T-cell (primary cell): ENCODE results near the gene ELOVL4. TPM values are rescaled to one million over a fixed set of nuclear protein-coding genes. Genes with fewer than 3 reads are reported as not detected.

Experiments used
- ATAC-seq, 4 experiments: fragments of 200-7000 bp in 3 of 4; fragments of 150-1000 bp in 1 of 4; cut with Tn5 transposase; replicated peaks in 1 of 4; 1 replicate in 3 of 4; 2 replicates in 1 of 4; pipeline ENCODE4 v1.10.0; 2021; ENCODE audit warnings: moderate library complexity in 3 of 4, mild to moderate bottlenecking in 2 of 4, moderate number of reproducible peaks in 1 of 4
- CTCF ChIA-PET, 2 donors: fragments of 300-600 bp; sonication (Branson Sonifier 250); formaldehyde crosslinking; loops; one replicate each; lab custom pipeline; 2022; ENCODE audit warnings: antibody characterized with exemption in 2 of 2; lab: Charles Lee
- POLR2A ChIA-PET, 2 donors: fragments of 300-600 bp; sonication (Branson Sonifier 250); formaldehyde crosslinking; loops; one replicate each; lab custom pipeline; 2022; ENCODE audit warnings: antibody characterized with exemption in 2 of 2; lab: Charles Lee
- DNase-seq, 35 experiments: peaks; one replicate each; pipeline versions ENCODE4 v3.0.0 to v3.0.0-alpha.2; 2013 to 2023
- H3K27ac ChIP-seq: one replicate; pipeline ENCODE4 v1.5.1; 2013; ENCODE audit warnings: low read length
- H3K27me3 ChIP-seq, 2 experiments: replicated peaks in 1 of 2; 1 replicate in 1 of 2; 2 replicates in 1 of 2; pipeline versions ENCODE4 v1.6.1 to v1.7.0; 2013; ENCODE audit warnings: low read length in 1 of 2, mixed read lengths in 1 of 2; ENCODE audit not compliant: control insufficient read depth in 2 of 2, insufficient read depth in 2 of 2; ENCODE audit errors: extremely low read depth in 1 of 2
- H3K36me3 ChIP-seq, 2 donors: 1 replicate in 1 of 2; 2 replicates in 1 of 2; pipeline versions ENCODE4 v1.6.1 to v1.7.0; 2013; ENCODE audit warnings: low read length in 1 of 2; ENCODE audit not compliant: control insufficient read depth in 2 of 2, insufficient read depth in 1 of 2; ENCODE audit errors: extremely low read depth in 1 of 2
- H3K4me1 ChIP-seq, 2 experiments: 1 replicate in 1 of 2; 2 replicates in 1 of 2; pipeline versions ENCODE4 v1.6.1 to v1.7.0; 2013; ENCODE audit warnings: low read length in 2 of 2, mixed read lengths in 1 of 2; ENCODE audit not compliant: insufficient read depth in 2 of 2, control insufficient read depth in 1 of 2; ENCODE audit errors: extremely low read depth in 1 of 2
- H3K4me3 ChIP-seq, 2 donors: 1 replicate in 1 of 2; 2 replicates in 1 of 2; pipeline versions ENCODE4 v1.5.1 to v1.7.0; 2013; ENCODE audit warnings: mild to moderate bottlenecking in 2 of 2, low read length in 1 of 2, moderate library complexity in 1 of 2; ENCODE audit not compliant: control insufficient read depth in 1 of 2; ENCODE audit errors: extremely low read depth in 1 of 2
- H3K9me3 ChIP-seq: 2 replicates; pipeline ENCODE4 v1.7.0; 2013
- H3K27ac Mint-ChIP-seq, 2 donors: one replicate each; pipeline ENCODE4 v1.8.0; 2020 to 2021; ENCODE audit warnings: mild to moderate bottlenecking in 2 of 2, mixed read lengths in 2 of 2
- H3K27me3 Mint-ChIP-seq, 2 donors: one replicate each; pipeline ENCODE4 v1.8.0; 2021 to 2022; ENCODE audit warnings: mixed read lengths in 2 of 2
- H3K36me3 Mint-ChIP-seq: one replicate; pipeline ENCODE4 v1.8.0; 2021; ENCODE audit warnings: mixed read lengths
- H3K4me1 Mint-ChIP-seq, 3 donors: one replicate each; pipeline ENCODE4 v1.8.0; 2020 to 2022; ENCODE audit warnings: mixed read lengths in 3 of 3, mild to moderate bottlenecking in 1 of 3
- H3K4me3 Mint-ChIP-seq, 3 donors: one replicate each; pipeline ENCODE4 v1.8.0; 2020 to 2022; ENCODE audit warnings: mild to moderate bottlenecking in 3 of 3, mixed read lengths in 3 of 3, moderate library complexity in 3 of 3
- H3K9me3 Mint-ChIP-seq, 3 donors: one replicate each; pipeline ENCODE4 v1.8.0; 2020 to 2022; ENCODE audit warnings: mixed read lengths in 3 of 3
- WGBS: methylation state at CpG from one replicate; pipeline ENCODE4 v1.1.5; 2013; ENCODE audit warnings: missing lambda C conversion rate; ENCODE audit not compliant: insufficient coverage; 5-methylcytosine and 5-hydroxymethylcytosine counted together
- total RNA-seq, 35 experiments: library from RNA in 6 of 35; stranded (reverse) in 6 of 35; fragments of 120-200 nt in 1 of 35; gene quantifications; one replicate each; pipeline versions ENCODE4 v1.2.1 to v1.2.4 and lab custom pipeline; 2013 to 2026

The ELOVL4 gene
- total RNA-seq, 5 donors from 2014 or later (not counting 1 experiment from before 2014, with no cell fraction given) = 0.58 to 2.6 (median 1.6) TPM

- Histone ChIP-seq H3K4me1 (peaks cover 0 to 7% of the 10 kb centered on the region in 2 experiments), H3K9me3 (no peaks in the 10 kb centered on the region), H3K27ac (no peak overlapping the region), H3K27me3 (no peaks in the 10 kb centered on the region), H3K36me3 (no peaks in the 10 kb centered on the region), H3K4me3 (no peak overlapping the region)
- CTCF ChIA-PET = interaction anchor here in 1 of 2 donors (0.9 kb wide), 1 partner anchor 40 kb away, joined by 3 read pairs; no protein-coding TSS in a partner anchor
- WGBS = 80% methylated on average over 1 of the region's 3 CpGs
- Mint-ChIP-seq H3K4me1 (peaks cover 0 to 12% (median 8%) of the 10 kb centered on the region in 3 donors), H3K4me3 (no peak overlapping the region), H3K27ac (no peak overlapping the region), H3K9me3 (no peaks in the 10 kb centered on the region), H3K27me3 (peaks cover 4 to 10% of the 10 kb centered on the region in 2 donors), H3K36me3 (no peaks in the 10 kb centered on the region)
- DNase-seq (no peak), ATAC-seq (no peak)
- POLR2A ChIA-PET = no interaction called here
Observed at GRCh38 chr6:79909517-79909916, 37.8 kb downstream of the ELOVL4 start.

GRCh38 chr6:79902046-79902445 lies 45.3 kb downstream of the ELOVL4 start:
- Histone ChIP-seq H3K9me3 (no peaks in the 10 kb centered on the region), H3K27ac (no peak overlapping the region), H3K4me1 (no peaks in the 10 kb centered on the region), H3K27me3 (no peaks in the 10 kb centered on the region), H3K36me3 (no peaks in the 10 kb centered on the region), H3K4me3 (no peak overlapping the region)
- ATAC-seq (no peak), DNase-seq (no peak)
- Mint-ChIP-seq H3K27ac (no peak overlapping the region), H3K4me3 (no peak overlapping the region), H3K27me3 (peaks cover 5 to 19% of the 10 kb centered on the region in 2 donors), H3K4me1 (no peaks in the 10 kb centered on the region), H3K36me3 (no peaks in the 10 kb centered on the region), H3K9me3 (no peaks in the 10 kb centered on the region)
- no CpG with 5 or more reads among the region's 2 CpGs for WGBS
- CTCF ChIA-PET = interaction anchor here in 1 of 2 donors (0.7 kb wide), 1 partner anchor 191 kb away, joined by 3 read pairs; no protein-coding TSS in a partner anchor
- POLR2A ChIA-PET = no interaction called here

GRCh38 chr6:79898076-79898475 lies 49.3 kb downstream of the ELOVL4 start:
- CTCF ChIA-PET = interaction anchor here in 1 of 2 donors (0.7 kb wide), 1 partner anchor 187 kb away, joined by 3 read pairs; no protein-coding TSS in a partner anchor
- H3K36me3 ChIP-seq = no peaks in the 10 kb centered on the region
- no peaks in the 10 kb centered on the region for H3K9me3 ChIP-seq
- WGBS = no CpG with 5 or more reads among the region's 1 CpG
- Mint-ChIP-seq H3K27me3 (peaks cover 7 to 8% of the 10 kb centered on the region in 2 donors), H3K27ac (no peak overlapping the region), H3K4me3 (no peak overlapping the region), H3K36me3 (no peaks in the 10 kb centered on the region), H3K9me3 (peaks cover 0 to 6% (median 5%) of the 10 kb centered on the region in 3 donors), H3K4me1 (no peaks in the 10 kb centered on the region)
- H3K4me1 ChIP-seq = no peaks in the 10 kb centered on the region
- no peak for ATAC-seq
- H3K27me3 ChIP-seq = no peaks in the 10 kb centered on the region
- no peak for DNase-seq
- POLR2A ChIA-PET = no interaction called here
- no peak overlapping the region for H3K27ac ChIP-seq
- no peak overlapping the region for H3K4me3 ChIP-seq

- no CpG with 5 or more reads among the region's 5 CpGs for WGBS
- Histone ChIP-seq H3K27me3 (no peaks in the 10 kb centered on the region), H3K27ac (no peak overlapping the region), H3K4me1 (no peaks in the 10 kb centered on the region), H3K4me3 (no peak overlapping the region), H3K36me3 (no peaks in the 10 kb centered on the region), H3K9me3 (no peaks in the 10 kb centered on the region)
- Mint-ChIP-seq H3K36me3 (no peaks in the 10 kb centered on the region), H3K9me3 (peaks cover 0 to 12% (median 10%) of the 10 kb centered on the region in 3 donors), H3K4me3 (no peak overlapping the region), H3K4me1 (no peaks in the 10 kb centered on the region), H3K27me3 (peaks cover 2 to 14% of the 10 kb centered on the region in 2 donors), H3K27ac (no peak overlapping the region)
- POLR2A ChIA-PET = no interaction called here
- CTCF ChIA-PET = no interaction called here
- no peak for DNase-seq
- ATAC-seq = no peak
Observed at GRCh38 chr6:79896075-79896449, 51.3 kb downstream of the ELOVL4 start.

GRCh38 chr6:79895382-79896074 lies 51.8 kb downstream of the ELOVL4 start:
- no peaks in the 10 kb centered on the region for H3K27me3 ChIP-seq
- H3K4me3 ChIP-seq = no peak overlapping the region
- no peaks in the 10 kb centered on the region for H3K4me1 Mint-ChIP-seq
- no peaks in the 10 kb centered on the region for H3K36me3 ChIP-seq
- H3K27ac Mint-ChIP-seq = no peak overlapping the region
- no peaks in the 10 kb centered on the region for H3K4me1 ChIP-seq
- ChIA-PET CTCF (no interaction called here), POLR2A (no interaction called here)
- peaks cover 3% of the 10 kb centered on the region for H3K36me3 Mint-ChIP-seq
- peaks cover 0 to 17% (median 14%) of the 10 kb centered on the region in 3 donors for H3K9me3 Mint-ChIP-seq
- DNase-seq (no peak), ATAC-seq (no peak)
- H3K9me3 ChIP-seq = no peaks in the 10 kb centered on the region
- peaks cover 5 to 16% of the 10 kb centered on the region in 2 donors for H3K27me3 Mint-ChIP-seq
- H3K4me3 Mint-ChIP-seq = no peak overlapping the region
- H3K27ac ChIP-seq = no peak overlapping the region

GRCh38 chr6:79894939-79895338 lies 52.4 kb downstream of the ELOVL4 start:
- no peak overlapping the region for H3K4me3 Mint-ChIP-seq
- Histone ChIP-seq H3K4me3 (no peak overlapping the region), H3K27me3 (no peaks in the 10 kb centered on the region), H3K9me3 (no peaks in the 10 kb centered on the region), H3K4me1 (no peaks in the 10 kb centered on the region), H3K27ac (no peak overlapping the region), H3K36me3 (no peaks in the 10 kb centered on the region)
- POLR2A ChIA-PET = no interaction called here
- H3K27me3 Mint-ChIP-seq = peaks cover 11 to 19% of the 10 kb centered on the region in 2 donors
- CTCF ChIA-PET = no interaction called here
- peaks cover 3% of the 10 kb centered on the region for H3K36me3 Mint-ChIP-seq
- ATAC-seq (no peak), DNase-seq (no peak)
- no peak overlapping the region for H3K27ac Mint-ChIP-seq
- H3K4me1 Mint-ChIP-seq = no peaks in the 10 kb centered on the region
- no CpG with 5 or more reads among the region's 1 CpG for WGBS
- H3K9me3 Mint-ChIP-seq = peaks cover 0 to 20% (median 19%) of the 10 kb centered on the region in 3 donors
